Neural cell (in vitro differentiated cells): ENCODE data around the gene PPM1L.

Experiments
- EP300 ChIP-seq: fragments of 450-650 bp; conservative IDR thresholded peaks from 2 replicates; pipeline ENCODE4 v1.6.1; 2014; ENCODE audit warnings: antibody characterized with exemption, mild to moderate bottlenecking, moderate library complexity; ENCODE audit not compliant: poor library complexity, severe bottlenecking
- EZH2 ChIP-seq: fragments of 200-600, 300-800 bp; shearing (Covaris generic), sonication (generic); IDR thresholded peaks from 2 replicates; pipeline ENCODE4 v1.6.1; 2014; ENCODE audit warnings: antibody characterized with exemption, low read length, borderline replicate concordance, mild to moderate bottlenecking; ENCODE audit not compliant: insufficient read depth, poor library complexity, severe bottlenecking
- MXI1 ChIP-seq: fragments of 450-650 bp; conservative IDR thresholded peaks from 2 replicates; pipeline ENCODE4 v1.6.1; 2014; ENCODE audit warnings: antibody characterized with exemption, mild to moderate bottlenecking; ENCODE audit not compliant: poor library complexity, severe bottlenecking
- POLR2AphosphoS5 ChIP-seq: IDR thresholded peaks from 2 replicates; pipeline ENCODE4 v1.6.1; 2012
- RAD21 ChIP-seq: fragments of 450-650 bp; conservative IDR thresholded peaks from 2 replicates; pipeline ENCODE4 v1.6.1; 2014; ENCODE audit warnings: antibody characterized with exemption, mild to moderate bottlenecking, moderate library complexity
- SMC3 ChIP-seq: fragments of 450-650 bp; conservative IDR thresholded peaks from 2 replicates; pipeline ENCODE4 v1.6.1; 2014; ENCODE audit warnings: antibody characterized with exemption, mild to moderate bottlenecking, moderate library complexity; ENCODE audit not compliant: poor library complexity
- TAF1 ChIP-seq: IDR thresholded peaks from 2 replicates; pipeline ENCODE4 v1.6.1; 2012; ENCODE audit warnings: low read depth
- TF ChIP-seq, protein P1 (sequence below): IDR thresholded peaks from 2 replicates; pipeline ENCODE4 v1.6.1; 2012; ENCODE audit warnings: borderline replicate concordance
- TF ChIP-seq, protein P2 (sequence below): fragments of 450-650 bp; IDR thresholded peaks from 2 replicates; pipeline ENCODE4 v1.5.1; 2014; ENCODE audit warnings: antibody characterized with exemption, mild to moderate bottlenecking, moderate library complexity; ENCODE audit not compliant: poor library complexity, severe bottlenecking

DNA sequence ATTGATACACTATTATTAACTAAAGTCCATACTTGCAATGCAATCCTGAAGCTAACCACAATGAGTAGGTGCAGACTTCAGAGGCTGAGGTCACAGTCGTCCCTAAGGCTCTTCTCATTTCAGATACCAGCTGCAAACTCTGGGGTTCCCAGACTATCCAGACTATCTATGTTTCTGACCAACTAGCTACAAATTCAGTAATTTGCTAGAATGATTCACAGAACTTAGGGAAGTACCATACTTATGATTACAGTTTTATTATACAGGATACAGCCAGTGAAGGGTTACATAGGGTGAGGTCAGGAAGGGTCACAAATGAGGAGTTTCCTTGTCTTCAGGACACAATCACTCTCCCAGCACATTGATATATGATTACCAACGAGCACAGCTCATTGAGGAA is 36.5 kb downstream of the PPM1L start:
- no peak for TF ChIP-seq RAD21
- no peak for TF ChIP-seq MXI1
- TF ChIP-seq, protein P1, sequence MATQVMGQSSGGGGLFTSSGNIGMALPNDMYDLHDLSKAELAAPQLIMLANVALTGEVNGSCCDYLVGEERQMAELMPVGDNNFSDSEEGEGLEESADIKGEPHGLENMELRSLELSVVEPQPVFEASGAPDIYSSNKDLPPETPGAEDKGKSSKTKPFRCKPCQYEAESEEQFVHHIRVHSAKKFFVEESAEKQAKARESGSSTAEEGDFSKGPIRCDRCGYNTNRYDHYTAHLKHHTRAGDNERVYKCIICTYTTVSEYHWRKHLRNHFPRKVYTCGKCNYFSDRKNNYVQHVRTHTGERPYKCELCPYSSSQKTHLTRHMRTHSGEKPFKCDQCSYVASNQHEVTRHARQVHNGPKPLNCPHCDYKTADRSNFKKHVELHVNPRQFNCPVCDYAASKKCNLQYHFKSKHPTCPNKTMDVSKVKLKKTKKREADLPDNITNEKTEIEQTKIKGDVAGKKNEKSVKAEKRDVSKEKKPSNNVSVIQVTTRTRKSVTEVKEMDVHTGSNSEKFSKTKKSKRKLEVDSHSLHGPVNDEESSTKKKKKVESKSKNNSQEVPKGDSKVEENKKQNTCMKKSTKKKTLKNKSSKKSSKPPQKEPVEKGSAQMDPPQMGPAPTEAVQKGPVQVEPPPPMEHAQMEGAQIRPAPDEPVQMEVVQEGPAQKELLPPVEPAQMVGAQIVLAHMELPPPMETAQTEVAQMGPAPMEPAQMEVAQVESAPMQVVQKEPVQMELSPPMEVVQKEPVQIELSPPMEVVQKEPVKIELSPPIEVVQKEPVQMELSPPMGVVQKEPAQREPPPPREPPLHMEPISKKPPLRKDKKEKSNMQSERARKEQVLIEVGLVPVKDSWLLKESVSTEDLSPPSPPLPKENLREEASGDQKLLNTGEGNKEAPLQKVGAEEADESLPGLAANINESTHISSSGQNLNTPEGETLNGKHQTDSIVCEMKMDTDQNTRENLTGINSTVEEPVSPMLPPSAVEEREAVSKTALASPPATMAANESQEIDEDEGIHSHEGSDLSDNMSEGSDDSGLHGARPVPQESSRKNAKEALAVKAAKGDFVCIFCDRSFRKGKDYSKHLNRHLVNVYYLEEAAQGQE = no peak
- TF ChIP-seq POLR2AphosphoS5 = no peak
- TF ChIP-seq, protein P2, sequence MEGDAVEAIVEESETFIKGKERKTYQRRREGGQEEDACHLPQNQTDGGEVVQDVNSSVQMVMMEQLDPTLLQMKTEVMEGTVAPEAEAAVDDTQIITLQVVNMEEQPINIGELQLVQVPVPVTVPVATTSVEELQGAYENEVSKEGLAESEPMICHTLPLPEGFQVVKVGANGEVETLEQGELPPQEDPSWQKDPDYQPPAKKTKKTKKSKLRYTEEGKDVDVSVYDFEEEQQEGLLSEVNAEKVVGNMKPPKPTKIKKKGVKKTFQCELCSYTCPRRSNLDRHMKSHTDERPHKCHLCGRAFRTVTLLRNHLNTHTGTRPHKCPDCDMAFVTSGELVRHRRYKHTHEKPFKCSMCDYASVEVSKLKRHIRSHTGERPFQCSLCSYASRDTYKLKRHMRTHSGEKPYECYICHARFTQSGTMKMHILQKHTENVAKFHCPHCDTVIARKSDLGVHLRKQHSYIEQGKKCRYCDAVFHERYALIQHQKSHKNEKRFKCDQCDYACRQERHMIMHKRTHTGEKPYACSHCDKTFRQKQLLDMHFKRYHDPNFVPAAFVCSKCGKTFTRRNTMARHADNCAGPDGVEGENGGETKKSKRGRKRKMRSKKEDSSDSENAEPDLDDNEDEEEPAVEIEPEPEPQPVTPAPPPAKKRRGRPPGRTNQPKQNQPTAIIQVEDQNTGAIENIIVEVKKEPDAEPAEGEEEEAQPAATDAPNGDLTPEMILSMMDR = no peak
- no peak for TF ChIP-seq SMC3
- no peak for TF ChIP-seq EP300
- no peak for TF ChIP-seq EZH2
- no peak for TF ChIP-seq TAF1
